ENCODE measurements around the gene ZNF438.
A peak's percentile ranks its signal among the peaks of the same experiment; 100 is the strongest.
"Not testable (repeated sequence)": the region's sequence is repeated elsewhere in the genome, so short reads cannot be mapped to it uniquely, and the experiment has no call there.

The ZNF438 gene

GRCh38 chr10:30915146-30915545, 116.5 kb downstream of the ZNF438 start:
- no peak for DNase-seq (ENCODE audit: low read depth)
- TF ChIP-seq, protein P1, sequence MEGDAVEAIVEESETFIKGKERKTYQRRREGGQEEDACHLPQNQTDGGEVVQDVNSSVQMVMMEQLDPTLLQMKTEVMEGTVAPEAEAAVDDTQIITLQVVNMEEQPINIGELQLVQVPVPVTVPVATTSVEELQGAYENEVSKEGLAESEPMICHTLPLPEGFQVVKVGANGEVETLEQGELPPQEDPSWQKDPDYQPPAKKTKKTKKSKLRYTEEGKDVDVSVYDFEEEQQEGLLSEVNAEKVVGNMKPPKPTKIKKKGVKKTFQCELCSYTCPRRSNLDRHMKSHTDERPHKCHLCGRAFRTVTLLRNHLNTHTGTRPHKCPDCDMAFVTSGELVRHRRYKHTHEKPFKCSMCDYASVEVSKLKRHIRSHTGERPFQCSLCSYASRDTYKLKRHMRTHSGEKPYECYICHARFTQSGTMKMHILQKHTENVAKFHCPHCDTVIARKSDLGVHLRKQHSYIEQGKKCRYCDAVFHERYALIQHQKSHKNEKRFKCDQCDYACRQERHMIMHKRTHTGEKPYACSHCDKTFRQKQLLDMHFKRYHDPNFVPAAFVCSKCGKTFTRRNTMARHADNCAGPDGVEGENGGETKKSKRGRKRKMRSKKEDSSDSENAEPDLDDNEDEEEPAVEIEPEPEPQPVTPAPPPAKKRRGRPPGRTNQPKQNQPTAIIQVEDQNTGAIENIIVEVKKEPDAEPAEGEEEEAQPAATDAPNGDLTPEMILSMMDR (IDR thresholded peaks at IDR 0.05; ENCODE audit: insufficient read depth, low read depth, low read length, missing control alignments) = no peak
- no peak overlapping the region for H3K4me3 ChIP-seq (ENCODE audit: low read depth, low read length)

DNA sequence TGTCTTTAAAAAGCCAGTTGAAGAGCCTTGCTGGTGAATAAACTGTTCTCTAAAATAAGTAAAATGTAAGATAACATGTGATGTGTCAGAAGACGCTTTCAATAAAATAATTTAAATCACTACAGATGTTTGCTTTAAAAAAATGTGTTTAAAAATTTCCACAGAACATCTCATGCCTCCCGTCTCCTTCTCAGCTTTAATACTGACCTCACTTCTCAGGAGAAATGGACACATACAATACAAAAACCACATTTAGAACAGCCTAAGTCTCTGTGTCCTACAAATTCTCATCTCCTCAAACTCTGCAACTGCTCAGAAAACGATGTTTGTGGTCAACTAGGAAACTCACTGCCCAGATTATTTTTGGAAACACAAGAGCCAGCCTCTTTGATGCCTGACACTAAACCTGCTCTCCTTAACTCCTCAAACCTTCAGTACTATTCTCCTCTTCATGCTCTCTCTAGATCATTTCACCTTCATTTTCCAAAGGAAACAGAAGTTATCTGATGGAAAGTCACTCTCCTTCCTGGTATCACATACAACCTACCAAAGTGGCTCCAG, 120.3 kb downstream of the ZNF438 start:
- no peak overlapping the region for H3K4me3 ChIP-seq (ENCODE audit: low read depth, low read length)
- no peak for DNase-seq (ENCODE audit: low read depth)
- TF ChIP-seq, protein P1 (IDR thresholded peaks at IDR 0.05; ENCODE audit: insufficient read depth, low read depth, low read length, missing control alignments) = no peak

GRCh38 chr10:30903397-30904138, 128.1 kb downstream of the ZNF438 start:
- DNase-seq (ENCODE audit: low read depth) = no peak
- TF ChIP-seq, protein P1 (IDR thresholded peaks at IDR 0.05; ENCODE audit: insufficient read depth, low read depth, low read length, missing control alignments) = no peak

GRCh38 chr10:30902621-30903396, 128.9 kb downstream of the ZNF438 start:
- TF ChIP-seq, protein P1 (IDR thresholded peaks at IDR 0.05; ENCODE audit: insufficient read depth, low read depth, low read length, missing control alignments) = no peak
- H3K4me3 ChIP-seq (ENCODE audit: low read depth, low read length) = no peak overlapping the region
- DNase-seq (ENCODE audit: low read depth) = no peak

More at GRCh38 chr10:30903397-30904138, 128.1 kb downstream of the ZNF438 start:
- no peak overlapping the region for H3K4me3 ChIP-seq (ENCODE audit: low read depth, low read length)

DNA sequence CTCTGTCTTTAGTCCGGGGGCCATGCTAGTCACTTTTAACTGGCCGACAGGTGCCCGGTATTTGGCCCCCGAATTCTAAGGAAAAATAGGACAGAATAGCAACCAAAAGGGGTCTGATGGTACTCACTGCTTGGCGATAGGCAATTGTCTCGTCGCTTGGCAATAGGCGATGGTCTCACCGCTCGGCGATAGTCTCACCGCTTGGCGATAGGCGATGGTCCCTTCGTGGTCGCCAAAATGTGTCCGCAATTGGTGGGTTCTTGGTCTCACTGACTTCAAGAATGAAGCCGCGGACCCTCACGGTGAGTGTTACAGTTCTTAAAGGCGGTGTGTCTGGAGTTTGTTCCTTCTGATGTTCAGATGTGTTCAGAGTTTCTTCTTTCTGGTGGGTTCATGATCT, 130.2 kb downstream of the ZNF438 start:
- not testable (repeated sequence) for DNase-seq (ENCODE audit: low read depth); H3K4me3 ChIP-seq (ENCODE audit: low read depth, low read length)

DNA sequence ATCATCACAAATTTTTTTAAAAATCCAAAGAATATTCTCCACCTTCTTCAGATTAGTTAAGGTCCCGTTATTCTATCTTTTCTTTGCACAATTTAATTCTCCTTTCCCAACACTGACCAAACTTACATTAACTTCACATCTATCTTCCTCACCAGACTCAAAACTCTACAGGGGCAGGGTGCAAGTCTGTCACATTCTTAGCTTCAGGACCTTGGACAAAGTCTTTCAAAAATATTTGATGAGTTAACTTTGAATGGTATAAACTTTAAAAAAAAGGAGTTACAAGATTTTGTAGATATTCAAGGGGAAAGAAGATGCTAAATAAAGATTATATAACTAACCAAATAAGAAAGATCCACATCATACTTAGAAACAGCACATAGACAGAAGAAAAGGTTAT, 132.7 kb downstream of the ZNF438 start:
- no peak overlapping the region for H3K4me3 ChIP-seq (ENCODE audit: low read depth, low read length)
- DNase-seq (ENCODE audit: low read depth) = no peak
- TF ChIP-seq, protein P1 (IDR thresholded peaks at IDR 0.05; ENCODE audit: insufficient read depth, low read depth, low read length, missing control alignments) = no peak

DNA sequence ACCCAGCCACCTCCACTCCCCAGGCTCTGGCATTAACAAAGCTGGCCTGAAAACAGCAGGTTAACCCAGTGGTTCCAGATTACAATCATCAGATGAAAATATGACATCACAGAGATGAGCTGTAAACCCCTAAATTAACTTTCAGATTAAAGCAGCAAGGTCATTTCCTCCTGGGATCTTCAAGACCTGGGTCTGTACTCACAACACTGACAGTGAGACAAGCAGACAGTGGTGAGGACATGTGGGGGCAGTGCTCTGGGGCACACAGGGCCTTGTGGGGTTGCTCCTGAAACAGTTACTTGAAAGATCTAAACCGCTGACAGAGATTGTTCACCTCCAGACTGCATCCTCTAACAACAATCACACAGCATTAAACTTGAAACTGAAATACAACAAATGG, 134.1 kb downstream of the ZNF438 start:
- no peak overlapping the region for H3K4me3 ChIP-seq (ENCODE audit: low read depth, low read length)
- peak; percentile 37 for DNase-seq (ENCODE audit: low read depth)
- TF ChIP-seq, protein P1 (IDR thresholded peaks at IDR 0.05; ENCODE audit: insufficient read depth, low read depth, low read length, missing control alignments) = no peak

Measured in GM12865 (cell line).